Activated CD8-positive, alpha-beta memory T cell treated with anti-CD3 and anti-CD28 coated beads, Interleukin-2, amount 10 ng/mL, durations not matched to agents 7 days and 5 days (primary cell): ENCODE data around the gene ABCC1. TPM values are rescaled to one million over a fixed set of nuclear protein-coding genes. Genes with fewer than 3 reads are reported as not detected.

Experiments used
- ATAC-seq: fragments of 150-1000 bp; cut with Tn5 transposase; one replicate; pipeline ENCODE4 v1.10.0; 2021; ENCODE audit warnings: moderate library complexity
- CTCF ChIA-PET: fragments of 350-600 bp; sonication (Branson Sonifier 250); formaldehyde crosslinking; loops from one replicate; lab custom pipeline; 2021; ENCODE audit warnings: antibody characterized with exemption; lab: Charles Lee
- DNase-seq: peaks from one replicate; pipeline ENCODE4 v3.0.0-alpha.2; 2020
- H3K27ac Mint-ChIP-seq: one replicate; pipeline ENCODE4 v1.8.0; 2021; ENCODE audit warnings: mild to moderate bottlenecking, mixed read lengths
- H3K27me3 Mint-ChIP-seq: one replicate; pipeline ENCODE4 v1.8.0; 2021; ENCODE audit warnings: mixed read lengths
- H3K36me3 Mint-ChIP-seq: one replicate; pipeline ENCODE4 v1.8.0; 2021; ENCODE audit warnings: mild to moderate bottlenecking, mixed read lengths
- H3K4me1 Mint-ChIP-seq: one replicate; pipeline ENCODE4 v1.8.0; 2021; ENCODE audit warnings: mixed read lengths
- H3K4me3 Mint-ChIP-seq: one replicate; pipeline ENCODE4 v1.8.0; 2021; ENCODE audit warnings: mild to moderate bottlenecking, moderate library complexity, mixed read lengths
- H3K9me3 Mint-ChIP-seq: one replicate; pipeline ENCODE4 v1.8.0; 2022; ENCODE audit warnings: low read depth, mixed read lengths
- total RNA-seq, 2 experiments: library from RNA; stranded (reverse); gene quantifications; one replicate each; pipeline ENCODE4 v1.2.3, GENCODE V29; 2021

The ABCC1 gene
- total RNA-seq, 2 experiments from 2014 or later, result 54.9 to 76.8 TPM

- Mint-ChIP-seq H3K36me3 (peaks cover 28% of the 10 kb centered on the region), H3K4me1 (peaks cover 20% of the 10 kb centered on the region)
These were observed 122.3 kb downstream of the ABCC1 start for GRCh38 chr16:16071631-16072244.

DNA sequence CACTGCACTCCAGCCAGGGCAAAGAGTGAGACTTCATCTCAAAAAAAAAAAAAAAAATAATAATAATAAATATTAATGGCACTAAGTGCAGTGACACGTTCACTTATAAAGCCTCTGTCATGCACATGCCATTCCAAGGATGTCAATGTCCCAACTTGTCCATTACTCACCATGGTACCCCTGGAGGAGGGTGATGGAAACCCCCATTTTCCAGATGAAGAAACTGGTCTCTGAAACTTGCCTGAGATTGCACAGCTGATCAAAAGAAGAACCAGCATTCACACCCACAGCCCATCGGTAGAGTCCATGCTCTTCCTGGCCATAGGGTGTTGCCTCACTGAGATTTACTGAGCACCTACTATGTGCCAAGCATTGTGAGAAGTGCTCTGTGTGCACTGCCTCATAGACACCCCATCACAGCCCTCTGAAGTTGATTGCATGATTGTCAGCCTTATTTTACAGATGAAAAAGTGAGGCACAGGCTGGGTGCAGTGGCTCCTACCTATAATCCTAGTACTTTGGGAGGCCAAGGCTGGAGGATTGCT is 123.7 kb downstream of the ABCC1 start:
- ATAC-seq (no peak), DNase-seq (no peak)
- H3K27me3 Mint-ChIP-seq, result no peaks in the 10 kb centered on the region
- peaks cover 31% of the 10 kb centered on the region for H3K36me3 Mint-ChIP-seq
- H3K4me1 Mint-ChIP-seq, result peaks cover 27% of the 10 kb centered on the region
- no peaks in the 10 kb centered on the region for H3K9me3 Mint-ChIP-seq
- no peak overlapping the region for H3K4me3 Mint-ChIP-seq
- no peak overlapping the region for H3K27ac Mint-ChIP-seq
- CTCF ChIA-PET, result interaction anchor here (1.4 kb wide), 1 partner anchor 9 kb away, joined by 3 read pairs; no protein-coding TSS in a partner anchor

More at GRCh38 chr16:16071631-16072244, 122.3 kb downstream of the ABCC1 start:
- CTCF ChIA-PET, result interaction anchor here (1.0 to 1.4 kb wide), 2 partner anchors 8 to 10 kb away, joined by 3 to 4 read pairs; no protein-coding TSS in a partner anchor
- Mint-ChIP-seq H3K27ac (peak overlapping the region; percentile 36), H3K27me3 (no peaks in the 10 kb centered on the region), H3K9me3 (no peaks in the 10 kb centered on the region), H3K4me3 (no peak overlapping the region)
- no peak for ATAC-seq
- no peak for DNase-seq

DNA sequence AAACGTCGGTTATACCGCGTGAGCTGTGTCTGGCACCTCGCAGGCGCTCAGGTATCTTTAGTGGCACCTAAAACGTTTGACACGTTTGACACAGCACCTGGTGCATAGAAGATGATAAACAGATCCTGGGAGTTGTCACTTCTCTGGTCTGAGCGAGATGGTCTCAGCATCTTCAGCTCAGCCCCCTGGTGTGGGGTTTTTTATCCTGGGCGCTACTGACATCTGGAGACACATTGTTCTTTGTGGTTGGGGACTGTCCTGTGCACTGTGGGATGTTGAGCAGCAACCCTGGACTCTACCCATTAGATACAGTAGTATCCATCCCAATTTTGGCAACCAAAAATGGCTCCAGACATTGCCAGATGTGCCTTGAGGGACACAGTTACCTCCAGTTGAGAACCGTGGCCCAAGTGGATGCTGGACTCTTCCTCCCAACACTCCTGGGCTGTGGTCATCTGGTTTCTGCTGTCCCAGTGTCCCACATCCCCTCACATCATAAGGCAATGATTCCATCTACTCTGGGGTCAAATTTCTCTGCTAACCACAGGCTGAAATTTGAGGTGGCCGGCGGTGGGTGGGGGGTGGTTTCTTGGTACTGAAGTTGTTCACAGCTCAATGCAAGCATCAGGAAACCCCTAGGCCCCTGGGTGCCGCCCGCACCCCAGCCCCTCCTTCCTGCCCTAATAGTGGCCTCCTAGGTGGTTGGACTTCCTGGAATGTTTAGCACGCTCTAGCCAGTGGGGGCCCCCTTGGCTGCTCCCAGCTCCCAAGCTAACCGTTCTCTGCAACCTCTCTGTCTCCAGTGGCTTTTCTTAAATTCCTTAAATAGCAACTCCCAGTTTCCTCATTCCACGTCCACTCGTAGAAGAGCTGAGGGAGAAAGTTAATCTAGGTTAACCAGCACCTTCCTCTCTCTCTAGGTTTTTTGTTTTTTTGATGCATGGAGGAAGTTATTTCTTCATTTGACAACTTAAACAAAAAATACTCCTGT is 124.8 kb downstream of the ABCC1 start:
- Mint-ChIP-seq H3K4me3 (no peak overlapping the region), H3K27me3 (no peaks in the 10 kb centered on the region), H3K27ac (peak overlapping the region; percentile 77), H3K4me1 (peaks cover 27% of the 10 kb centered on the region), H3K9me3 (no peaks in the 10 kb centered on the region), H3K36me3 (peaks cover 33% of the 10 kb centered on the region)
- CTCF ChIA-PET, result interaction anchor here (0.6 kb wide), 1 partner anchor 29 kb away, joined by 3 read pairs; no protein-coding TSS in a partner anchor
- ATAC-seq (peak; percentile 30), DNase-seq (no peak)

DNA sequence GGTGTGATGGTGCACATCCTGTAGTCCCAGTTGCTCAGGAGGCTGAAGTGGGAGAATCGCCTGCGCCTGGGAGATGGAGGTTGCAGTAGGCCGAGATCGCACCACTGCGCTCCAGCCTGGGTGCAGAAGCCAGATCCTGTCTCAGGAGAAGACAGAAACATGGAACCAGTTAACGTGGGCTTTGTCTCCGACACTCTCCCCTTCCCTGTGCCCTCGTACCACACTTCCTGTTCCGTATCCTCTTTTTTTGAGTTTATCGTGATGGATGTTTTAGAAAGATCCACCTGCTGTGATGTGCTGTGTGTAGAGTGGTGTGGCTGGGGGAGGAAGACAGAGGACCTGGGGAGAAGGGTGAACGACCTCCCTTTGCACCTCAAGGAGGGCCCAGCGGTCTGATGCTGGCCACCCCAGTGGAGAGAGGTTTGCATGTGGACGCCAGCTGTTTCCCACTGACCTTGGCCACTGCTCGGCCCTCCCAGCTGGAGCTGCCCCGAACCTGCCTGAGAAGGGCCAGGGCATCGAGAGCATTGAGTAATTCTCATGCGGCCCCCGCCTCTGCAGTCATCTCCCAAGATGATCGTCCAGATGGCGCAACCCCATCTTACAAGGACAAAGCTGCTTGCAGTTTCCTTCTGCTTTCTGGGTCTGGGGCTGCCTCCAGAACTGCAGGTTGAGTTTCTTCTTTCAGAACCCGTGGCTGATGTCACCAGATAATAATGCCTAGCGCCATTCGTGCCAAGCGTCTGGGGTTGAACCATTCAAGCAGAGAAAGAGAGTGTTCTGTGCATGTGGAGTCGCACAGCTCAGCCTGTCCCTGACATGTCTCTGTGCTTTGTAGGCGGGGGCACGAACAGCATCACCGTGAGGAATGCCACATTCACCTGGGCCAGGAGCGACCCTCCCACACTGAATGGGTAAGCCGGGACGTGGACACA is 126.3 kb downstream of the ABCC1 start:
- Mint-ChIP-seq H3K9me3 (no peaks in the 10 kb centered on the region), H3K4me3 (no peak overlapping the region), H3K27me3 (no peaks in the 10 kb centered on the region), H3K4me1 (peaks cover 27% of the 10 kb centered on the region), H3K27ac (peak overlapping the region; percentile 34), H3K36me3 (peaks cover 39% of the 10 kb centered on the region)
- no peak for DNase-seq
- ATAC-seq, result no peak
- CTCF ChIA-PET, result no interaction called here

GRCh38 chr16:16076423-16076813 is 127.0 kb downstream of the ABCC1 start:
- Mint-ChIP-seq H3K27me3 (no peaks in the 10 kb centered on the region), H3K36me3 (peaks cover 45% of the 10 kb centered on the region), H3K4me3 (no peak overlapping the region), H3K4me1 (peaks cover 27% of the 10 kb centered on the region), H3K9me3 (no peaks in the 10 kb centered on the region), H3K27ac (peak overlapping the region; percentile 8)
- DNase-seq (no peak), ATAC-seq (no peak)
- CTCF ChIA-PET, result no interaction called here

DNA sequence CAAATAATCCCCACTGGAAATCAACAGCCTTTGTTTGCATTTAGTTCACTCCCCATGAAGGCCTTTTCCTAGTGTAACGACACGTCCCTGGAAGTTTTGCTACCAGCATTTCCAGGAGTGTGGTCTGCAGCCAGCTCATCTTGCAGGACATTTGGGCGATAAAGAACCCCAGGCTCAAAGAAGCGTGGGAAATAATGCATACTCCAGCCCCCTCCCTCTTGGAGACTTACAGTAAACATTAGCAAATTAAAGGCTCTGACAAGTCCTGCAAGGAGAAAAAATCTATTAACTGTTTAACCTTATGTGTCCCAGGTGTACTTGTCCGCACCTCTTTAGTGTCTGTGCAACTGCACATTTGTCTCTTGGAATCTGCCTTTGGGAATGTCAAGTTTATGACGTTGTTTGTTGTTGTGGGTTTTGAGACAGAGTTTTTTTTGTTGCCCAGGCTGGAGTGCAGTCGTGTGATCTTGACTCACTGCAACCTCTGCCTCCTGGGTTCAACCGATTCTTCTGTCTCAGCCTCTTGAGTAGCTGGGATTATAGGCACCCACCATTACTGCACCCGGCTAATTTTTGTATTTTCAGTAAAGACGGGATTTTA is 131.1 kb downstream of the ABCC1 start:
- Mint-ChIP-seq H3K4me1 (peaks cover 10% of the 10 kb centered on the region), H3K9me3 (peaks cover 4% of the 10 kb centered on the region), H3K27ac (no peak overlapping the region), H3K4me3 (no peak overlapping the region), H3K36me3 (peaks cover 67% of the 10 kb centered on the region), H3K27me3 (no peaks in the 10 kb centered on the region)
- CTCF ChIA-PET, result interaction anchor here (0.9 kb wide), 1 partner anchor 53 kb away, joined by 3 read pairs; no protein-coding TSS in a partner anchor
- DNase-seq (no peak), ATAC-seq (no peak)

- CTCF ChIA-PET, result no interaction called here
These were observed 131.7 kb downstream of the ABCC1 start for GRCh38 chr16:16081141-16081540.

GRCh38 chr16:16082255-16082654 is 132.8 kb downstream of the ABCC1 start:
- peaks cover 3% of the 10 kb centered on the region for H3K4me1 Mint-ChIP-seq
- DNase-seq, result no peak
- peaks cover 4% of the 10 kb centered on the region for H3K9me3 Mint-ChIP-seq
- no peak overlapping the region for H3K27ac Mint-ChIP-seq
- no peak overlapping the region for H3K4me3 Mint-ChIP-seq
- CTCF ChIA-PET, result no interaction called here
- no peaks in the 10 kb centered on the region for H3K27me3 Mint-ChIP-seq
- peaks cover 72% of the 10 kb centered on the region for H3K36me3 Mint-ChIP-seq
- ATAC-seq, result no peak

More at GRCh38 chr16:16081141-16081540, 131.7 kb downstream of the ABCC1 start:
- peaks cover 70% of the 10 kb centered on the region for H3K36me3 Mint-ChIP-seq
- ATAC-seq (no peak), DNase-seq (no peak)
- no peaks in the 10 kb centered on the region for H3K27me3 Mint-ChIP-seq
- H3K27ac Mint-ChIP-seq, result no peak overlapping the region
- H3K4me3 Mint-ChIP-seq, result no peak overlapping the region
- H3K9me3 Mint-ChIP-seq, result peaks cover 4% of the 10 kb centered on the region
- H3K4me1 Mint-ChIP-seq, result peaks cover 10% of the 10 kb centered on the region

DNA sequence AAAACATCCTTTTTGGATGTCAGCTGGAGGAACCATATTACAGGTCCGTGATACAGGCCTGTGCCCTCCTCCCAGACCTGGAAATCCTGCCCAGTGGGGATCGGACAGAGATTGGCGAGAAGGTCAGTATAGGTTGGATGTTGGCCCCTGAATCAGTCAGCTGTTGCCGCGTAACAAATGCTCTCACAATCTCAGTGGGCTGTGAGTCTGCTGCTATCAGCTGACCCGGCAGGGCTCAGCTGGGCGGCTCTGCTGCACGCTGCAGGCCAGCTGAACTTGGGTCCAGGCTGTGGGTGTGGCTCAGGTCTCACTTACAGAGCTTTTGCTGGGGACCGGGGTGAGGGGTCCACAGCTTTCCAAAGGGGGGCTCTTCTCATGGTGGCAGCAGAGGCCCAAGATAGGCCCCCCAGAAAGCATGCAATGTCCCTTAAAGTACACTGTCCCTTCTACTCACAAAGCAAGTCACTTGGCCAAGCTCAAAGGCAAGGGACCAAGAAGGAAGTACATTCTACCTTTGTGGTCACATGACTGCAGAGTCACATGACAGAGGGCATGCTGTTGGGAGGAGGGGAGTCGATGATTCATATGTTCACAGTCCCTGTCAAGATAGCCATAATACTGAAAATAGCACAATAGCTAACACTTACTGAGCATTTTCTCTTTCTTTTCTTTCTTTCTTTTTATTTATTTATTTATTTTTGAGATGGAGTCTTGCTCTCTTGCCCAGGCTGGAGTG is 134.2 kb downstream of the ABCC1 start:
- H3K4me3 Mint-ChIP-seq, result no peak overlapping the region
- H3K27me3 Mint-ChIP-seq, result no peaks in the 10 kb centered on the region
- CTCF ChIA-PET, result no interaction called here
- ATAC-seq (no peak), DNase-seq (no peak)
- H3K9me3 Mint-ChIP-seq, result peaks cover 4% of the 10 kb centered on the region
- peak overlapping the region; percentile 59 for H3K27ac Mint-ChIP-seq
- H3K36me3 Mint-ChIP-seq, result peaks cover 66% of the 10 kb centered on the region
- H3K4me1 Mint-ChIP-seq, result no peaks in the 10 kb centered on the region

GRCh38 chr16:16084874-16085273 is 135.5 kb downstream of the ABCC1 start:
- peaks cover 65% of the 10 kb centered on the region for H3K36me3 Mint-ChIP-seq
- DNase-seq (no peak), ATAC-seq (no peak)
- H3K4me3 Mint-ChIP-seq, result no peak overlapping the region
- CTCF ChIA-PET, result no interaction called here
- H3K4me1 Mint-ChIP-seq, result no peaks in the 10 kb centered on the region
- H3K27ac Mint-ChIP-seq, result no peak overlapping the region
- peaks cover 4% of the 10 kb centered on the region for H3K9me3 Mint-ChIP-seq
- H3K27me3 Mint-ChIP-seq, result no peaks in the 10 kb centered on the region

GRCh38 chr16:16086653-16087446 is 137.4 kb downstream of the ABCC1 start:
- Mint-ChIP-seq H3K36me3 (peaks cover 59% of the 10 kb centered on the region), H3K9me3 (peaks cover 4% of the 10 kb centered on the region), H3K27me3 (no peaks in the 10 kb centered on the region), H3K4me3 (no peak overlapping the region), H3K4me1 (no peaks in the 10 kb centered on the region), H3K27ac (no peak overlapping the region)
- DNase-seq (no peak), ATAC-seq (no peak)
- CTCF ChIA-PET, result no interaction called here
